ENCODE results near the gene CELF5.

CELF5 gene

GRCh38 chr19:3278294-3278693, 53.8 kb downstream of the CELF5 start:
- Histone ChIP-seq H3K36me3 (ENCODE audit: insufficient read depth, low read length) (no peaks in the 10 kb centered on the region), H4K20me1 (ENCODE audit: insufficient read depth, low read length) (no peaks in the 10 kb centered on the region), H3K4me3 (ENCODE audit: low read depth, low read length, poor library complexity, severe bottlenecking) (no peak overlapping the region), H3K27ac (ENCODE audit: low read depth, low read length, poor library complexity, severe bottlenecking) (no peak overlapping the region), H3K79me2 (ENCODE audit: insufficient read depth, low read length) (no peaks in the 10 kb centered on the region), H3K9me3 (ENCODE audit: low read length) (no peaks in the 10 kb centered on the region), H3K27me3 (ENCODE audit: insufficient read depth, low read length) (peaks cover 3% of the 10 kb centered on the region; the same call in 1 of the 2 replicates), H3F3A (ENCODE audit: insufficient read depth, low read length) (no peaks in the 10 kb centered on the region), H3K9ac (ENCODE audit: low read length) (no peak overlapping the region), H3K9me2 (ENCODE audit: low read depth, low read length) (no peaks in the 10 kb centered on the region), H3K4me2 (ENCODE audit: low read length) (no peak overlapping the region), H3K4me1 (ENCODE audit: insufficient read depth, low read length, severe bottlenecking) (peaks cover 5% of the 10 kb centered on the region), H2AFZ (ENCODE audit: low read length) (no peak overlapping the region)
- TF ChIP-seq EZH2 (IDR thresholded peaks at IDR 0.05; ENCODE audit: borderline replicate concordance, low read length): no peak
- TF ChIP-seq, protein P1, sequence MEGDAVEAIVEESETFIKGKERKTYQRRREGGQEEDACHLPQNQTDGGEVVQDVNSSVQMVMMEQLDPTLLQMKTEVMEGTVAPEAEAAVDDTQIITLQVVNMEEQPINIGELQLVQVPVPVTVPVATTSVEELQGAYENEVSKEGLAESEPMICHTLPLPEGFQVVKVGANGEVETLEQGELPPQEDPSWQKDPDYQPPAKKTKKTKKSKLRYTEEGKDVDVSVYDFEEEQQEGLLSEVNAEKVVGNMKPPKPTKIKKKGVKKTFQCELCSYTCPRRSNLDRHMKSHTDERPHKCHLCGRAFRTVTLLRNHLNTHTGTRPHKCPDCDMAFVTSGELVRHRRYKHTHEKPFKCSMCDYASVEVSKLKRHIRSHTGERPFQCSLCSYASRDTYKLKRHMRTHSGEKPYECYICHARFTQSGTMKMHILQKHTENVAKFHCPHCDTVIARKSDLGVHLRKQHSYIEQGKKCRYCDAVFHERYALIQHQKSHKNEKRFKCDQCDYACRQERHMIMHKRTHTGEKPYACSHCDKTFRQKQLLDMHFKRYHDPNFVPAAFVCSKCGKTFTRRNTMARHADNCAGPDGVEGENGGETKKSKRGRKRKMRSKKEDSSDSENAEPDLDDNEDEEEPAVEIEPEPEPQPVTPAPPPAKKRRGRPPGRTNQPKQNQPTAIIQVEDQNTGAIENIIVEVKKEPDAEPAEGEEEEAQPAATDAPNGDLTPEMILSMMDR (IDR thresholded peaks at IDR 0.05; ENCODE audit: low read length): no peak

- H2AFZ ChIP-seq (ENCODE audit: low read length): no peak overlapping the region
- H3K9me2 ChIP-seq (ENCODE audit: low read depth, low read length): no peaks in the 10 kb centered on the region
- no peaks in the 10 kb centered on the region for H4K20me1 ChIP-seq (ENCODE audit: insufficient read depth, low read length)
These were observed 54.3 kb downstream of the CELF5 start for GRCh38 chr19:3278749-3279148.

GRCh38 chr19:3279306-3279705, 54.8 kb downstream of the CELF5 start:
- no peaks in the 10 kb centered on the region for H3K9me3 ChIP-seq (ENCODE audit: low read length)
- H3K36me3 ChIP-seq (ENCODE audit: insufficient read depth, low read length): no peaks in the 10 kb centered on the region
- TF ChIP-seq EZH2 (IDR thresholded peaks at IDR 0.05; ENCODE audit: borderline replicate concordance, low read length): no peak
- TF ChIP-seq, protein P1 (IDR thresholded peaks at IDR 0.05; ENCODE audit: low read length): no peak
- no peaks in the 10 kb centered on the region for H4K20me1 ChIP-seq (ENCODE audit: insufficient read depth, low read length)
- no peaks in the 10 kb centered on the region for H3F3A ChIP-seq (ENCODE audit: insufficient read depth, low read length)
- H3K9me2 ChIP-seq (ENCODE audit: low read depth, low read length): no peaks in the 10 kb centered on the region
- peaks cover 5% of the 10 kb centered on the region for H3K4me1 ChIP-seq (ENCODE audit: insufficient read depth, low read length, severe bottlenecking)
- H3K27me3 ChIP-seq (ENCODE audit: insufficient read depth, low read length): no peaks in the 10 kb centered on the region
- no peak overlapping the region for H3K4me2 ChIP-seq (ENCODE audit: low read length)
- no peak overlapping the region for H3K27ac ChIP-seq (ENCODE audit: low read depth, low read length, poor library complexity, severe bottlenecking)
- H3K79me2 ChIP-seq (ENCODE audit: insufficient read depth, low read length): no peaks in the 10 kb centered on the region
- H3K4me3 ChIP-seq (ENCODE audit: low read depth, low read length, poor library complexity, severe bottlenecking): no peak overlapping the region
- H3K9ac ChIP-seq (ENCODE audit: low read length): no peak overlapping the region
- H2AFZ ChIP-seq (ENCODE audit: low read length): no peak overlapping the region

More at GRCh38 chr19:3278749-3279148, 54.3 kb downstream of the CELF5 start:
- Histone ChIP-seq H3K4me2 (ENCODE audit: low read length) (no peak overlapping the region), H3F3A (ENCODE audit: insufficient read depth, low read length) (no peaks in the 10 kb centered on the region), H3K9me3 (ENCODE audit: low read length) (no peaks in the 10 kb centered on the region), H3K4me1 (ENCODE audit: insufficient read depth, low read length, severe bottlenecking) (peaks cover 5% of the 10 kb centered on the region), H3K79me2 (ENCODE audit: insufficient read depth, low read length) (no peaks in the 10 kb centered on the region), H3K9ac (ENCODE audit: low read length) (no peak overlapping the region), H3K27ac (ENCODE audit: low read depth, low read length, poor library complexity, severe bottlenecking) (no peak overlapping the region), H3K4me3 (ENCODE audit: low read depth, low read length, poor library complexity, severe bottlenecking) (no peak overlapping the region), H3K36me3 (ENCODE audit: insufficient read depth, low read length) (no peaks in the 10 kb centered on the region), H3K27me3 (ENCODE audit: insufficient read depth, low read length) (no peaks in the 10 kb centered on the region)
- TF ChIP-seq, protein P1 (IDR thresholded peaks at IDR 0.05; ENCODE audit: low read length): no peak
- TF ChIP-seq EZH2 (IDR thresholded peaks at IDR 0.05; ENCODE audit: borderline replicate concordance, low read length): no peak
